MM.1S (cell line): ENCODE data around the gene ALKBH5.

Experiments
- DNase-seq: peaks from one replicate; pipeline ENCODE4 v3.0.0-alpha.2; 2015
- H2AFZ ChIP-seq: fragments of 300-600 bp; sonication (generic); 2 replicates; pipeline ENCODE4 v1.6.0; 2016; ENCODE audit warnings: antibody characterized with exemption, low read length
- H3F3A ChIP-seq: fragments of 300-600 bp; sonication (generic); 2 replicates; pipeline ENCODE4 v1.6.1; 2016; ENCODE audit warnings: mild to moderate bottlenecking, antibody characterized with exemption, low read length, moderate library complexity, mixed read lengths; ENCODE audit not compliant: insufficient read depth
- H3K27ac ChIP-seq: fragments of 300-600 bp; sonication (generic); 2 replicates; pipeline ENCODE4 v1.5.1; 2016; ENCODE audit warnings: mild to moderate bottlenecking, low read length
- H3K27me3 ChIP-seq: fragments of 300-600 bp; sonication (generic); replicated peaks from 2 replicates; pipeline ENCODE4 v1.6.0; 2016; ENCODE audit warnings: low read length; ENCODE audit not compliant: insufficient read depth
- H3K36me3 ChIP-seq: fragments of 300-600 bp; sonication (generic); replicated peaks from 2 replicates; pipeline ENCODE4 v1.6.1; 2016; ENCODE audit warnings: mild to moderate bottlenecking, low read length, mixed read lengths; ENCODE audit not compliant: insufficient read depth
- H3K4me1 ChIP-seq: fragments of 300-600 bp; sonication (generic); 2 replicates; pipeline ENCODE4 v1.6.1; 2016; ENCODE audit warnings: low read length, mixed read lengths
- H3K4me2 ChIP-seq: fragments of 300-600 bp; sonication (generic); 2 replicates; pipeline ENCODE4 v1.6.0; 2016; ENCODE audit warnings: low read depth, low read length
- H3K4me3 ChIP-seq: fragments of 300-600 bp; sonication (generic); 2 replicates; pipeline ENCODE4 v1.5.1; 2016; ENCODE audit warnings: low read length, mixed read lengths
- H3K79me2 ChIP-seq: fragments of 300-600 bp; sonication (generic); 2 replicates; pipeline ENCODE4 v1.6.1; 2016; ENCODE audit warnings: mixed run types, low read length, mixed read lengths
- H3K9ac ChIP-seq: fragments of 300-600 bp; sonication (generic); 2 replicates; pipeline ENCODE4 v1.6.1; 2016; ENCODE audit warnings: low read length, mixed read lengths
- H3K9me2 ChIP-seq: fragments of 300-600 bp; sonication (generic); replicated peaks from 2 replicates; pipeline ENCODE4 v1.6.1; 2016; ENCODE audit warnings: mild to moderate bottlenecking, low read length, mixed read lengths; ENCODE audit not compliant: insufficient read depth
- H3K9me3 ChIP-seq: fragments of 300-600 bp; sonication (generic); replicated peaks from 2 replicates; pipeline ENCODE4 v1.6.1; 2016; ENCODE audit warnings: mild to moderate bottlenecking, low read length, mixed read lengths; ENCODE audit not compliant: insufficient read depth
- H4K20me1 ChIP-seq: fragments of 300-600 bp; sonication (generic); 2 replicates; pipeline ENCODE4 v1.6.1; 2016; ENCODE audit warnings: mild to moderate bottlenecking, low read length, moderate library complexity, mixed read lengths; ENCODE audit not compliant: insufficient read depth
- CTCF ChIP-seq: fragments of 300-600 bp; sonication (generic); IDR thresholded peaks from 2 replicates; pipeline ENCODE4 v1.5.1; 2016; ENCODE audit warnings: antibody characterized with exemption, low read length, mixed read lengths
- EZH2 ChIP-seq: fragments of 300-600 bp; sonication (generic); optimal IDR thresholded peaks from 2 replicates; pipeline ENCODE3; 2017; ENCODE audit warnings: low read depth, mild to moderate bottlenecking, antibody characterized with exemption, low read length, mixed read lengths
- EZH2phosphoT487 ChIP-seq: fragments of 300-600 bp; sonication (generic); IDR thresholded peaks from 2 replicates; pipeline ENCODE4 v1.6.1; 2018; ENCODE audit warnings: antibody characterized with exemption, low read length

The ALKBH5 gene

GRCh38 chr17:18187821-18188761 is 4.5 kb downstream of the ALKBH5 start:
- Histone ChIP-seq H3F3A (peaks cover under 1% of the 10 kb centered on the region; the same call in 1 of the 2 replicates), H3K9me3 (no peaks in the 10 kb centered on the region), H3K4me1 (peaks cover 24% of the 10 kb centered on the region; the same call in 1 of the 2 replicates), H3K27me3 (no peaks in the 10 kb centered on the region), H3K4me3 (no peak overlapping the region), H4K20me1 (peaks cover 34% of the 10 kb centered on the region), H3K4me2 (peak overlapping the region; percentile 90), H2AFZ (no peak overlapping the region), H3K9me2 (no peaks in the 10 kb centered on the region), H3K36me3 (no peaks in the 10 kb centered on the region), H3K9ac (no peak overlapping the region), H3K79me2 (peaks cover 93% of the 10 kb centered on the region), H3K27ac (no peak overlapping the region)
- TF ChIP-seq EZH2 (no peak), CTCF (no peak)
- DNase-seq = no peak

GRCh38 chr17:18190628-18191235 is 7.1 kb downstream of the ALKBH5 start:
- H3K9me3 ChIP-seq = no peaks in the 10 kb centered on the region
- H3K4me3 ChIP-seq = no peak overlapping the region
- H3K4me2 ChIP-seq = no peak overlapping the region
- DNase-seq = no peak
- no peaks in the 10 kb centered on the region for H3K27me3 ChIP-seq
- peaks cover 30% of the 10 kb centered on the region for H4K20me1 ChIP-seq
- no peak overlapping the region for H2AFZ ChIP-seq
- H3K36me3 ChIP-seq = no peaks in the 10 kb centered on the region
- no peak overlapping the region for H3K9ac ChIP-seq
- H3K27ac ChIP-seq = no peak overlapping the region
- no peaks in the 10 kb centered on the region for H3K9me2 ChIP-seq
- TF ChIP-seq EZH2 (no peak), CTCF (no peak), EZH2phosphoT487 (no peak)
- peaks cover 19% of the 10 kb centered on the region; the same call in 1 of the 2 replicates for H3K4me1 ChIP-seq
- H3K79me2 ChIP-seq = peaks cover 95% of the 10 kb centered on the region
- H3F3A ChIP-seq = no peaks in the 10 kb centered on the region

- Histone ChIP-seq H3K9me2 (no peaks in the 10 kb centered on the region), H3F3A (no peaks in the 10 kb centered on the region), H3K4me2 (no peak overlapping the region), H3K27ac (no peak overlapping the region), H3K4me1 (peaks cover 14% of the 10 kb centered on the region; the same call in 1 of the 2 replicates), H3K36me3 (no peaks in the 10 kb centered on the region), H2AFZ (no peak overlapping the region), H3K27me3 (no peaks in the 10 kb centered on the region), H3K79me2 (peaks cover 94% of the 10 kb centered on the region), H3K4me3 (no peak overlapping the region), H3K9me3 (no peaks in the 10 kb centered on the region), H4K20me1 (peaks cover 25% of the 10 kb centered on the region), H3K9ac (no peak overlapping the region)
- TF ChIP-seq CTCF (no peak), EZH2phosphoT487 (no peak), EZH2 (no peak)
- no peak for DNase-seq
These were observed 7.6 kb downstream of the ALKBH5 start for GRCh38 chr17:18191236-18191667.
